Vagina (tissue), 2 donors: ENCODE measurements around the gene NMRAL1.

Source experiments
- CTCF ChIP-seq, 3 experiments: fragments of 450-650 bp in 2 of 3; fragments of 200-600 bp in 1 of 3; sonication (generic) in 1 of 3; IDR thresholded peaks; one replicate each; pipeline ENCODE4 v1.5.1; 2017 to 2019; ENCODE audit warnings: antibody characterized with exemption in 3 of 3, mild to moderate bottlenecking in 2 of 3, moderate library complexity in 2 of 3
- POLR2A ChIP-seq, 2 donors: fragments of 450-650 bp; IDR thresholded peaks; one replicate each; pipeline ENCODE4 v1.6.1; 2017; ENCODE audit warnings: antibody characterized with exemption in 2 of 2, mild to moderate bottlenecking in 2 of 2, moderate library complexity in 2 of 2

- no peak for TF ChIP-seq CTCF (IDR thresholded peaks at IDR 0.05)
- no peak for TF ChIP-seq POLR2A (IDR thresholded peaks at IDR 0.05)
Measured at GRCh38 chr16:4514606-4515005, 40.2 kb upstream of the NMRAL1 start.
